Activated CD4-positive, alpha-beta T cell treated with anti-CD3 and anti-CD28 coated beads for 36 hours (primary cell): ENCODE data around the gene SIK3. TPM values are rescaled to one million over a fixed set of nuclear protein-coding genes. Genes with fewer than 3 reads are reported as not detected.

Source experiments
- ATAC-seq: fragments of 200-7000 bp; cut with Tn5 transposase; one replicate; pipeline ENCODE4 v1.10.0; 2021; ENCODE audit warnings: mild to moderate bottlenecking, moderate library complexity
- CTCF ChIA-PET: fragments of 350-600 bp; sonication (Branson Sonifier 250); formaldehyde crosslinking; loops from one replicate; lab custom pipeline; 2021; ENCODE audit warnings: antibody characterized with exemption; lab: Charles Lee
- POLR2A ChIA-PET: fragments of 350-600 bp; sonication (Branson Sonifier 250); formaldehyde crosslinking; loops from one replicate; lab custom pipeline; 2021; ENCODE audit warnings: antibody characterized with exemption, inconsistent platforms; lab: Charles Lee
- DNase-seq: peaks from one replicate; pipeline ENCODE4 v3.0.0-alpha.2; 2020
- H3K27ac Mint-ChIP-seq: one replicate; pipeline ENCODE4 v1.8.0; 2021; ENCODE audit warnings: mixed read lengths
- H3K27me3 Mint-ChIP-seq: one replicate; pipeline ENCODE4 v1.8.0; 2021; ENCODE audit warnings: mixed read lengths
- H3K36me3 Mint-ChIP-seq: one replicate; pipeline ENCODE4 v1.8.0; 2021; ENCODE audit warnings: low read depth, mixed read lengths
- H3K4me1 Mint-ChIP-seq: one replicate; pipeline ENCODE4 v1.8.0; 2021; ENCODE audit warnings: mixed read lengths
- H3K4me3 Mint-ChIP-seq: one replicate; pipeline ENCODE4 v1.8.0; 2021; ENCODE audit warnings: mild to moderate bottlenecking, moderate library complexity, mixed read lengths
- H3K9me3 Mint-ChIP-seq: one replicate; pipeline ENCODE4 v1.8.0; 2021; ENCODE audit warnings: low read depth, mixed read lengths
- intact Hi-C, 2 experiments: fragments of 100-400 bp; cut with DNase I in 1 of 2; cut with micrococcal nuclease in 1 of 2; formaldehyde crosslinking; loops; one replicate each; pipeline versions ENCODE4 v1.14.2 to v1.15.1; 2022 to 2024; cut with DNase I, micrococcal nuclease
- total RNA-seq, 2 experiments: library from RNA; stranded (reverse); gene quantifications; one replicate each; pipeline ENCODE4 v1.2.3, GENCODE V29; 2021

The SIK3 gene
- total RNA-seq, 2 experiments from 2014 or later, result 23.6 to 25.3 TPM

- Mint-ChIP-seq H3K9me3 (peaks cover 8% of the 10 kb centered on the region), H3K4me3 (no peak overlapping the region), H3K36me3 (peaks cover 23% of the 10 kb centered on the region), H3K4me1 (peaks cover 19% of the 10 kb centered on the region), H3K27ac (peak overlapping the region; percentile 15), H3K27me3 (no peaks in the 10 kb centered on the region)
- ChIA-PET POLR2A (no interaction called here), CTCF (interaction anchor here (1.0 to 1.6 kb wide), 2 partner anchors 7 to 9 kb away, joined by 3 read pairs; no protein-coding TSS in a partner anchor)
- DNase-seq, result no peak
- intact Hi-C loops, result no loop called here
- no peak for ATAC-seq
These were observed 196.1 kb downstream of the SIK3 start for GRCh38 chr11:116901964-116902688.

GRCh38 chr11:116901211-116901610 lies 197.0 kb downstream of the SIK3 start:
- intact Hi-C loops, result no loop called here
- H3K4me3 Mint-ChIP-seq, result no peak overlapping the region
- H3K36me3 Mint-ChIP-seq, result peaks cover 24% of the 10 kb centered on the region
- ATAC-seq (no peak), DNase-seq (no peak)
- H3K27ac Mint-ChIP-seq, result no peak overlapping the region
- ChIA-PET POLR2A (no interaction called here), CTCF (interaction anchor here (0.6 to 1.6 kb wide), 6 partner anchors 8 to 246 kb away, joined by 3 to 4 read pairs (median 4); no protein-coding TSS in a partner anchor)
- peaks cover 21% of the 10 kb centered on the region for H3K4me1 Mint-ChIP-seq
- H3K27me3 Mint-ChIP-seq, result no peaks in the 10 kb centered on the region
- H3K9me3 Mint-ChIP-seq, result peaks cover 8% of the 10 kb centered on the region

DNA sequence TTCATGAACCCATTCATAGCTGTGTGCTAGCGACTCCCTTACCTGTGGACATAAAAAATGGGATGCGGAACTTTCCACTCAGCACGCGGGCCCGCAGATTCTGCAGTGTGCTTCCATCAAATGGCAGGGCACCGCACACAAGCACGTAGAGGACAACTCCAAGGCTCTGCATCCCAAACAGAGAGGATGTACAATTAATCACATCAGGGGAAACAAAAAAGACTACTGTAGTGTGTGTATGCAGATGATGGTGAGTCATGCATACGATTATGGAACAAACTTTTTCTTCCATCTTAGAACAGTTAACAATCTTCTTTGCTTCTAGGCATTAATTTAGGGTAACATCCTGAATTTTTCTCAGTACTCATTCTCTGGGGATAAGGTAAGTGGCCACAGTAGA lies 202.0 kb downstream of the SIK3 start:
- intact Hi-C loops, result no loop called here
- POLR2A ChIA-PET, result no interaction called here
- CTCF ChIA-PET, result interaction anchor here (1.0 to 1.2 kb wide), 2 partner anchors 15 to 163 kb away, joined by 4 read pairs; no protein-coding TSS in a partner anchor
- H3K27ac Mint-ChIP-seq, result no peak overlapping the region
- no peak for ATAC-seq
- H3K27me3 Mint-ChIP-seq, result no peaks in the 10 kb centered on the region
- H3K4me3 Mint-ChIP-seq, result no peak overlapping the region
- H3K36me3 Mint-ChIP-seq, result peaks cover 38% of the 10 kb centered on the region
- H3K4me1 Mint-ChIP-seq, result peaks cover 9% of the 10 kb centered on the region
- no peak for DNase-seq
- H3K9me3 Mint-ChIP-seq, result peaks cover 8% of the 10 kb centered on the region

- Mint-ChIP-seq H3K4me1 (peaks cover 17% of the 10 kb centered on the region), H3K27me3 (no peaks in the 10 kb centered on the region), H3K27ac (peak overlapping the region; percentile 3), H3K36me3 (peaks cover 36% of the 10 kb centered on the region), H3K9me3 (peaks cover 5% of the 10 kb centered on the region), H3K4me3 (no peak overlapping the region)
- POLR2A ChIA-PET, result no interaction called here
- CTCF ChIA-PET, result interaction anchor here (0.6 kb wide), 1 partner anchor 252 kb away, joined by 3 read pairs; no protein-coding TSS in a partner anchor
- intact Hi-C loops, result no loop called here
- ATAC-seq (no peak), DNase-seq (peak; percentile 28)
These were observed 203.0 kb downstream of the SIK3 start for GRCh38 chr11:116895048-116895757.

GRCh38 chr11:116893906-116894305 lies 204.3 kb downstream of the SIK3 start:
- H3K36me3 Mint-ChIP-seq, result peaks cover 30% of the 10 kb centered on the region
- no peaks in the 10 kb centered on the region for H3K9me3 Mint-ChIP-seq
- H3K4me3 Mint-ChIP-seq, result no peak overlapping the region
- intact Hi-C loops, result no loop called here
- no peak overlapping the region for H3K27ac Mint-ChIP-seq
- DNase-seq, result no peak
- POLR2A ChIA-PET, result no interaction called here
- no peak for ATAC-seq
- CTCF ChIA-PET, result interaction anchor here (0.6 to 1.0 kb wide), 2 partner anchors 24 to 212 kb away, joined by 3 to 5 read pairs; no protein-coding TSS in a partner anchor
- no peaks in the 10 kb centered on the region for H3K27me3 Mint-ChIP-seq
- H3K4me1 Mint-ChIP-seq, result peaks cover 21% of the 10 kb centered on the region

DNA sequence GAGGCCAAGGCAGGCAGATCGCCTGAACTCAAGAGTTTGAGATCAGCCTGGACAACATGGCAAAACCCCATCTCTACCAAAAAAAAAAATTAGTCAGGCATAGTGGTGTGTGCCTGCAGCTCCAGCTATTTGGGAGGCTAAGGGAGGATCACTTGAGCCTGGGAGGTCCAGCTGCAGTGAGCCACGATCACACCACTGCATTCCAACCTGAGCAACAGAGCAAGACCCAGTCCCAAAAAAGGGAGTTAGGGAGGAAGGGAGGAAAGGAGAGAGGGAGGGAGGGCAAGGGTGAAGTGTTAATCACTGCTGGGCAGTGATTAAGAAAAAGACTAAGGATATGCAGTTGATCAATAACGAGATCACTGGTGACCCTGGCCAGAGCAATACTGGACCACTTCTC lies 204.8 kb downstream of the SIK3 start:
- ChIA-PET POLR2A (no interaction called here), CTCF (interaction anchor here (0.8 to 1.0 kb wide), 2 partner anchors 9 to 212 kb away, joined by 3 to 5 read pairs; no protein-coding TSS in a partner anchor)
- intact Hi-C loops, result no loop called here
- H3K27ac Mint-ChIP-seq, result no peak overlapping the region
- peaks cover 21% of the 10 kb centered on the region for H3K4me1 Mint-ChIP-seq
- DNase-seq (no peak), ATAC-seq (no peak)
- H3K4me3 Mint-ChIP-seq, result no peak overlapping the region
- peaks cover 30% of the 10 kb centered on the region for H3K36me3 Mint-ChIP-seq
- H3K9me3 Mint-ChIP-seq, result no peaks in the 10 kb centered on the region
- no peaks in the 10 kb centered on the region for H3K27me3 Mint-ChIP-seq

- ChIA-PET POLR2A (no interaction called here), CTCF (interaction anchor here (1.2 kb wide), 1 partner anchor 101 kb away, joined by 3 read pairs; the partner anchor contains the start of gene APOA5)
- H3K27ac Mint-ChIP-seq, result no peak overlapping the region
- H3K4me3 Mint-ChIP-seq, result no peak overlapping the region
- intact Hi-C loops, result no loop called here
- peaks cover 30% of the 10 kb centered on the region for H3K36me3 Mint-ChIP-seq
- H3K27me3 Mint-ChIP-seq, result no peaks in the 10 kb centered on the region
- DNase-seq (no peak), ATAC-seq (no peak)
- H3K4me1 Mint-ChIP-seq, result peaks cover 21% of the 10 kb centered on the region
- no peaks in the 10 kb centered on the region for H3K9me3 Mint-ChIP-seq
These were observed 205.9 kb downstream of the SIK3 start for GRCh38 chr11:116892374-116892773.

DNA sequence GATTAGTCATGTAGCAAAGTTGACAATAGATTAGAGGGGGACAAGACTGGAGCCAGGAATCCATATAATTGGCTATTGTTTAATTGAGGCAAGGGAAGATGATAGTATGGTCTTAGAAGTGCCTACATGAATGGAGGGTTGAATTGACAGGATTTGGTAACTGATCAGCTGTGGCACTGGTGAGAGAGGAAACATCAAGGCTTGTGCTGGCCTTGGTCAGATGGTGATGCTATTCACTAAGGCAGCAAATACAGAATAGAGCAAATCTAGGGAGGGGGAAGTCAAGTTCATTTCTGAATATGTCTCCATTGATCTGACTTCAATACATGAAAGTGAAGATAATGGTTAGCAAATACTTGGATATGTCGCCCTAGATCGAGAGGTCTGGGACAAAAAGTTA lies 206.5 kb downstream of the SIK3 start:
- no peaks in the 10 kb centered on the region for H3K27me3 Mint-ChIP-seq

GRCh38 chr11:116890607-116891006 lies 207.6 kb downstream of the SIK3 start:
- CTCF ChIA-PET, result interaction anchor here (0.6 to 3.5 kb wide), 6 partner anchors 11 to 426 kb away, joined by 3 to 22 read pairs (median 3); no protein-coding TSS in a partner anchor
- H3K9me3 Mint-ChIP-seq, result no peaks in the 10 kb centered on the region
- H3K27me3 Mint-ChIP-seq, result no peaks in the 10 kb centered on the region
- DNase-seq, result no peak
- peaks cover 29% of the 10 kb centered on the region for H3K36me3 Mint-ChIP-seq
- POLR2A ChIA-PET, result interaction anchor here (0.6 kb wide), 1 partner anchor 325 kb away, joined by 4 read pairs; no protein-coding TSS in a partner anchor
- H3K4me3 Mint-ChIP-seq, result no peak overlapping the region
- intact Hi-C loops, result no loop called here
- peaks cover 19% of the 10 kb centered on the region for H3K4me1 Mint-ChIP-seq
- no peak overlapping the region for H3K27ac Mint-ChIP-seq
- no peak for ATAC-seq

More for the DNA sequence above, 206.5 kb downstream of the SIK3 start:
- Mint-ChIP-seq H3K4me1 (peaks cover 21% of the 10 kb centered on the region), H3K36me3 (peaks cover 30% of the 10 kb centered on the region), H3K4me3 (no peak overlapping the region), H3K9me3 (no peaks in the 10 kb centered on the region), H3K27ac (peak overlapping the region; percentile 16)
- intact Hi-C loops, result no loop called here
- POLR2A ChIA-PET, result no interaction called here
- CTCF ChIA-PET, result interaction anchor here (1.2 kb wide), 1 partner anchor 100 kb away, joined by 3 read pairs; the partner anchor contains the start of gene APOA5
- ATAC-seq (no peak), DNase-seq (no peak)

DNA sequence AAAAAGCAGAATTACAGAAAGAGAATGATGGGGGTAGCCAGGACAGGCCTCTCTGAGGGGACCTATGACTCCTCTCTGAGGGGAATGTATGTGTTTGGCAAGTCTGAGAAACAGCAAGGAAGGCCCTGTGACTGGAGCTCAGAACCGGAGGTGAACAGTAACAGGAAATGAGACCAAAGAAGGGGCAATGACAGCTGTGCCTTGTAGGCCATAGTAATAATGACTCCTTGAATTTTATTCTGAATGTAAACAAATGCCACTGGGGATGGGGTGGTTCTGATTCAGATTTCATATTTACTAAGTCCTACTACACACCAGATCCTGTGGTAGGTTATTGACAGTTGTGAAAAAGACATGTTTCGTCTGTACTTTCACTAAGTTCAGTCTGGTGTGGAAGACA lies 208.0 kb downstream of the SIK3 start:
- CTCF ChIA-PET, result interaction anchor here (0.6 to 3.5 kb wide), 4 partner anchors 11 to 79 kb away, joined by 3 to 22 read pairs (median 3); no protein-coding TSS in a partner anchor
- DNase-seq (peak; percentile 32), ATAC-seq (peak; percentile 93)
- POLR2A ChIA-PET, result interaction anchor here (0.6 kb wide), 1 partner anchor 326 kb away, joined by 4 read pairs; no protein-coding TSS in a partner anchor
- intact Hi-C loops, result no loop called here
- Mint-ChIP-seq H3K9me3 (no peaks in the 10 kb centered on the region), H3K27me3 (no peaks in the 10 kb centered on the region), H3K27ac (peak overlapping the region; percentile 80), H3K36me3 (peaks cover 25% of the 10 kb centered on the region), H3K4me1 (peaks cover 19% of the 10 kb centered on the region), H3K4me3 (no peak overlapping the region)

GRCh38 chr11:116888884-116889549 lies 209.2 kb downstream of the SIK3 start:
- Mint-ChIP-seq H3K4me1 (peaks cover 19% of the 10 kb centered on the region), H3K27ac (no peak overlapping the region), H3K36me3 (peaks cover 18% of the 10 kb centered on the region), H3K27me3 (no peaks in the 10 kb centered on the region), H3K4me3 (no peak overlapping the region), H3K9me3 (no peaks in the 10 kb centered on the region)
- ChIA-PET POLR2A (no interaction called here), CTCF (interaction anchor here (0.6 to 3.5 kb wide), 9 partner anchors 9 to 221 kb away, joined by 3 to 22 read pairs (median 3); partner anchors contain the start of gene APOA5)
- intact Hi-C loops, result no loop called here
- ATAC-seq (no peak), DNase-seq (no peak)
